ENCODE results near the gene HSPA2.

DNA sequence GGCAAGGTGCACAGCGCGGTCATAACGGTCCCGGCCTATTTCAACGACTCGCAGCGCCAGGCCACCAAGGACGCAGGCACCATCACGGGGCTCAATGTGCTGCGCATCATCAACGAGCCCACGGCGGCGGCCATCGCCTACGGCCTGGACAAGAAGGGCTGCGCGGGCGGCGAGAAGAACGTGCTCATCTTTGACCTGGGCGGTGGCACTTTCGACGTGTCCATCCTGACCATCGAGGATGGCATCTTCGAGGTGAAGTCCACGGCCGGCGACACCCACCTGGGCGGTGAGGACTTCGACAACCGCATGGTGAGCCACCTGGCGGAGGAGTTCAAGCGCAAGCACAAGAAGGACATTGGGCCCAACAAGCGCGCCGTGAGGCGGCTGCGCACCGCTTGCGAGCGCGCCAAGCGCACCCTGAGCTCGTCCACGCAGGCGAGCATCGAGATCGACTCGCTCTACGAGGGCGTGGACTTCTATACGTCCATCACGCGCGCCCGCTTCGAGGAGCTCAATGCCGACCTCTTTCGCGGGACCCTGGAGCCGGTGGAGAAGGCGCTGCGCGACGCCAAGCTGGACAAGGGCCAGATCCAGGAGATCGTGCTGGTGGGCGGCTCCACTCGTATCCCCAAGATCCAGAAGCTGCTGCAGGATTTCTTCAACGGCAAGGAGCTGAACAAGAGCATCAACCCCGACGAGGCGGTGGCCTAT is 875 bp downstream of the HSPA2 start:
- TF ChIP-seq, protein P1, sequence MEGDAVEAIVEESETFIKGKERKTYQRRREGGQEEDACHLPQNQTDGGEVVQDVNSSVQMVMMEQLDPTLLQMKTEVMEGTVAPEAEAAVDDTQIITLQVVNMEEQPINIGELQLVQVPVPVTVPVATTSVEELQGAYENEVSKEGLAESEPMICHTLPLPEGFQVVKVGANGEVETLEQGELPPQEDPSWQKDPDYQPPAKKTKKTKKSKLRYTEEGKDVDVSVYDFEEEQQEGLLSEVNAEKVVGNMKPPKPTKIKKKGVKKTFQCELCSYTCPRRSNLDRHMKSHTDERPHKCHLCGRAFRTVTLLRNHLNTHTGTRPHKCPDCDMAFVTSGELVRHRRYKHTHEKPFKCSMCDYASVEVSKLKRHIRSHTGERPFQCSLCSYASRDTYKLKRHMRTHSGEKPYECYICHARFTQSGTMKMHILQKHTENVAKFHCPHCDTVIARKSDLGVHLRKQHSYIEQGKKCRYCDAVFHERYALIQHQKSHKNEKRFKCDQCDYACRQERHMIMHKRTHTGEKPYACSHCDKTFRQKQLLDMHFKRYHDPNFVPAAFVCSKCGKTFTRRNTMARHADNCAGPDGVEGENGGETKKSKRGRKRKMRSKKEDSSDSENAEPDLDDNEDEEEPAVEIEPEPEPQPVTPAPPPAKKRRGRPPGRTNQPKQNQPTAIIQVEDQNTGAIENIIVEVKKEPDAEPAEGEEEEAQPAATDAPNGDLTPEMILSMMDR (conservative IDR thresholded peaks at IDR 0.05; ENCODE audit: low read depth, low read length) = no peak
- no peak for TF ChIP-seq EZH2 (IDR thresholded peaks at IDR 0.05; ENCODE audit: low read length, unreplicated experiment)
- no peak for TF ChIP-seq EZH2phosphoT487 (IDR thresholded peaks at IDR 0.05; ENCODE audit: borderline replicate concordance, low read length)

Data from PC-3 (cell line).